HepG2 (cell line): ENCODE results near the gene CDK14. TPM values are rescaled to one million over a fixed set of nuclear protein-coding genes. Genes with fewer than 3 reads are reported as not detected.

Source experiments
- ARNT ChIP-seq: fragments of 450-650 bp; IDR thresholded peaks from 2 replicates; pipeline ENCODE4 v1.6.1; 2017
- ATAD3A ChIP-seq: sonication (generic); formaldehyde crosslinking; IDR thresholded peaks from 2 replicates; pipeline ENCODE4 v1.4.0; 2020; ENCODE audit warnings: missing genetic modification reagents
- CCDC6 ChIP-seq: sonication (generic); formaldehyde crosslinking; IDR thresholded peaks from 2 replicates; pipeline ENCODE4 v1.8.1; 2022; ENCODE audit warnings: mild to moderate bottlenecking, missing genetic modification reagents, moderate library complexity
- DPF2 ChIP-seq: sonication (generic); formaldehyde crosslinking; IDR thresholded peaks from 2 replicates; pipeline ENCODE4 v1.4.0; 2020; ENCODE audit warnings: mild to moderate bottlenecking, low read depth, missing genetic modification reagents, borderline replicate concordance
- ERF ChIP-seq: IDR thresholded peaks from 2 replicates; pipeline ENCODE4 v1.6.1; 2018; ENCODE audit warnings: missing biosample characterization, missing genetic modification reagents
- FOXJ3 ChIP-seq: sonication (generic); formaldehyde crosslinking; IDR thresholded peaks from 2 replicates; pipeline ENCODE4 v1.4.0; 2020; ENCODE audit warnings: missing genetic modification reagents, mild to moderate bottlenecking, borderline replicate concordance
- GMEB2 ChIP-seq: IDR thresholded peaks from 2 replicates; pipeline ENCODE4 v1.6.1; 2016; ENCODE audit warnings: missing biosample characterization, missing genetic modification reagents, low read depth
- KDM5A ChIP-seq: fragments of 200-600 bp; sonication (generic); IDR thresholded peaks from 2 replicates; pipeline ENCODE4 v1.7.0; 2018; ENCODE audit warnings: antibody characterized with exemption, mild to moderate bottlenecking, low read length, borderline replicate concordance
- MAFG ChIP-seq: sonication (generic); formaldehyde crosslinking; IDR thresholded peaks from 2 replicates; pipeline ENCODE4 v1.5.1; 2020; ENCODE audit warnings: mild to moderate bottlenecking, missing genetic modification reagents
- NFYB ChIP-seq: sonication (generic); formaldehyde crosslinking; IDR thresholded peaks from 2 replicates; pipeline ENCODE4 v1.4.0; 2020; ENCODE audit warnings: missing genetic modification reagents
- REPIN1 ChIP-seq: sonication (generic); formaldehyde crosslinking; IDR thresholded peaks from 2 replicates; pipeline ENCODE4 v1.8.0; 2022; ENCODE audit warnings: missing genetic modification reagents, low read depth, mild to moderate bottlenecking, borderline replicate concordance
- TEAD3 ChIP-seq: optimal IDR thresholded peaks from 2 replicates; pipeline ENCODE3; 2016; ENCODE audit warnings: borderline replicate concordance
- TMF1 ChIP-seq: sonication (generic); formaldehyde crosslinking; IDR thresholded peaks from 2 replicates; pipeline ENCODE4 v1.8.1; 2022; ENCODE audit warnings: low read depth, missing genetic modification reagents
- ZBTB37 ChIP-seq: sonication (generic); formaldehyde crosslinking; IDR thresholded peaks from 2 replicates; pipeline ENCODE4 v1.4.0; 2020; ENCODE audit warnings: mild to moderate bottlenecking, missing genetic modification reagents
- ZBTB7B ChIP-seq: sonication (generic); formaldehyde crosslinking; IDR thresholded peaks from 2 replicates; pipeline ENCODE4 v1.4.0; 2020; ENCODE audit warnings: missing genetic modification reagents
- ZNF225 ChIP-seq: sonication (generic); formaldehyde crosslinking; IDR thresholded peaks from 2 replicates; pipeline ENCODE4 v1.4.0; 2020; ENCODE audit warnings: mild to moderate bottlenecking, missing genetic modification reagents
- ZNF468 ChIP-seq: sonication (generic); formaldehyde crosslinking; IDR thresholded peaks from 2 replicates; pipeline ENCODE4 v1.8.0; 2022; ENCODE audit warnings: mild to moderate bottlenecking, moderate library complexity, missing genetic modification reagents
- ZNF543 ChIP-seq: sonication (generic); formaldehyde crosslinking; IDR thresholded peaks from 2 replicates; pipeline ENCODE4 v1.4.0; 2020; ENCODE audit warnings: mild to moderate bottlenecking, missing genetic modification reagents
- ZNF567 ChIP-seq: sonication (generic); formaldehyde crosslinking; IDR thresholded peaks from 2 replicates; pipeline ENCODE4 v1.8.1; 2023; ENCODE audit warnings: mild to moderate bottlenecking, missing genetic modification reagents, borderline replicate concordance
- ZNF629 ChIP-seq: sonication (generic); formaldehyde crosslinking; conservative IDR thresholded peaks from 2 replicates; pipeline ENCODE4 v1.5.0; 2020; ENCODE audit warnings: missing genetic modification reagents
- ZNF709 ChIP-seq: sonication (generic); formaldehyde crosslinking; IDR thresholded peaks from 2 replicates; pipeline ENCODE4 v1.5.0; 2020; ENCODE audit warnings: mild to moderate bottlenecking, missing genetic modification reagents
- ZZZ3 ChIP-seq: sonication (generic); formaldehyde crosslinking; IDR thresholded peaks from 2 replicates; pipeline ENCODE4 v1.4.0; 2020; ENCODE audit warnings: missing genetic modification reagents, mild to moderate bottlenecking, borderline replicate concordance
- polyA plus RNA-seq, 8 experiments: library from polyadenylated mRNA; depleted of rRNA in 3 of 8; stranded (reverse) in 7 of 8; unstranded in 1 of 8; fragments of >200 nt; fragmentation: Illumina TruSeq in 4 of 8; extraction: Trizol in 4 of 8; gene quantifications; 2 replicates each; pipeline versions ENCODE4 v1.2.1 to v1.2.3, GENCODE V29; 2011 to 2016; ENCODE audit warnings: low read depth in 4 of 8, missing spikeins in 1 of 8, mixed read lengths in 1 of 8; ENCODE audit not compliant: insufficient read depth in 1 of 8
- total RNA-seq, 5 experiments: library from RNA; depleted of rRNA; stranded (reverse); fragments of >200 nt; fragmentation: Illumina TruSeq; extraction: Trizol; gene quantifications; 2 replicates each; pipeline ENCODE4 v1.2.3, GENCODE V29; 2016; ENCODE audit warnings: low read depth in 1 of 5
- TF ChIP-seq, protein P1 (sequence below): sonication (generic); formaldehyde crosslinking; IDR thresholded peaks from 2 replicates; pipeline ENCODE4 v1.5.0; 2020; ENCODE audit warnings: mild to moderate bottlenecking, missing genetic modification reagents
- TF ChIP-seq, protein P2 (sequence below): sonication (generic); formaldehyde crosslinking; IDR thresholded peaks from 2 replicates; pipeline ENCODE4 v1.5.1; 2020; ENCODE audit warnings: missing genetic modification reagents, mild to moderate bottlenecking, borderline replicate concordance
- TF ChIP-seq, protein P3 (sequence below): sonication (generic); formaldehyde crosslinking; IDR thresholded peaks from 2 replicates; pipeline ENCODE4 v1.4.0; 2020; ENCODE audit warnings: mild to moderate bottlenecking, low read depth, missing genetic modification reagents

The CDK14 gene
- total and polyA plus RNA-seq, 2 of the 13 experiments (the other 11 are each of a cell fraction or from before 2014, with no cell fraction given): 0.26 to 0.71 TPM

GRCh38 chr7:90595801-90596670 is at the start of gene CDK14 (continued):
- TF ChIP-seq GMEB2 (no peak), ZNF629 (CRISPR knock-in tag) (no peak), ZNF709 (CRISPR knock-in tag) (no peak), ZNF543 (CRISPR knock-in tag) (no peak), ZNF567 (CRISPR knock-in tag) (no peak), ZZZ3 (CRISPR knock-in tag) (no peak), ZBTB7B (CRISPR knock-in tag) (no peak), DPF2 (CRISPR knock-in tag) (no peak), ERF (CRISPR knock-in tag) (no peak), ZNF468 (CRISPR knock-in tag) (no peak), ARNT (no peak), ZNF225 (CRISPR knock-in tag) (no peak), NFYB (CRISPR knock-in tag) (no peak), TMF1 (CRISPR knock-in tag) (no peak), REPIN1 (CRISPR knock-in tag) (no peak), CCDC6 (CRISPR knock-in tag) (0 out of 2 replicates have a peak, but pooled peaks have one; percentile 43), FOXJ3 (no peak), MAFG (CRISPR knock-in tag) (no peak), ATAD3A (CRISPR knock-in tag) (no peak), TEAD3 (CRISPR knock-in tag) (no peak), ZBTB37 (CRISPR knock-in tag) (no peak), KDM5A (no peak)
- TF ChIP-seq, protein P1, sequence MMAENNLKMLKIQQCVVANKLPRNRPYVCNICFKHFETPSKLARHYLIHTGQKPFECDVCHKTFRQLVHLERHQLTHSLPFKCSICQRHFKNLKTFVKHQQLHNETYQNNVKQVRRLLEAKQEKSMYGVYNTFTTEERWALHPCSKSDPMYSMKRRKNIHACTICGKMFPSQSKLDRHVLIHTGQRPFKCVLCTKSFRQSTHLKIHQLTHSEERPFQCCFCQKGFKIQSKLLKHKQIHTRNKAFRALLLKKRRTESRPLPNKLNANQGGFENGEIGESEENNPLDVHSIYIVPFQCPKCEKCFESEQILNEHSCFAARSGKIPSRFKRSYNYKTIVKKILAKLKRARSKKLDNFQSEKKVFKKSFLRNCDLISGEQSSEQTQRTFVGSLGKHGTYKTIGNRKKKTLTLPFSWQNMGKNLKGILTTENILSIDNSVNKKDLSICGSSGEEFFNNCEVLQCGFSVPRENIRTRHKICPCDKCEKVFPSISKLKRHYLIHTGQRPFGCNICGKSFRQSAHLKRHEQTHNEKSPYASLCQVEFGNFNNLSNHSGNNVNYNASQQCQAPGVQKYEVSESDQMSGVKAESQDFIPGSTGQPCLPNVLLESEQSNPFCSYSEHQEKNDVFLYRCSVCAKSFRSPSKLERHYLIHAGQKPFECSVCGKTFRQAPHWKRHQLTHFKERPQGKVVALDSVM (CRISPR knock-in tag): no peak
- TF ChIP-seq, protein P2, sequence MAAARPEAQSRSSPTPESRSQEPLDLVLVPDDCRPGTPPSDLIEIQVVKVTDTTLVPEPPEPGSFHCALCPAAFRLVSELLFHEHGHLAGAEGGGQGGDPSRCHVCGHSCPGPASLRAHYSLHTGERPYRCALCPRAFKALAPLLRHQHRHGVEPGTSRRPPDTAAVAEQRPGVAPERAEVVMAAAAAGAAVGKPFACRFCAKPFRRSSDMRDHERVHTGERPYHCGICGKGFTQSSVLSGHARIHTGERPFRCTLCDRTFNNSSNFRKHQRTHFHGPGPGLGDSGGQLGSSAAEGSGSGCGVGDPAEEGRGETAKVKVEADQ (CRISPR knock-in tag): no peak
- TF ChIP-seq, protein P3, sequence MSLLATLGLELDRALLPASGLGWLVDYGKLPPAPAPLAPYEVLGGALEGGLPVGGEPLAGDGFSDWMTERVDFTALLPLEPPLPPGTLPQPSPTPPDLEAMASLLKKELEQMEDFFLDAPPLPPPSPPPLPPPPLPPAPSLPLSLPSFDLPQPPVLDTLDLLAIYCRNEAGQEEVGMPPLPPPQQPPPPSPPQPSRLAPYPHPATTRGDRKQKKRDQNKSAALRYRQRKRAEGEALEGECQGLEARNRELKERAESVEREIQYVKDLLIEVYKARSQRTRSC: no peak
